H54 (cell line): Measurements from ENCODE around the gene POP4.
A peak's percentile ranks its signal among the peaks of the same experiment; 100 is the strongest.
"Not testable (repeated sequence)": the region's sequence is repeated elsewhere in the genome, so short reads cannot be mapped to it uniquely, and the experiment has no call there.

ENCODE experiments used
- DNase-seq: peaks from one replicate; pipeline ENCODE4 v3.0.0; 2011; ENCODE audit warnings: low spot score, mixed read lengths; ENCODE audit not compliant: insufficient read length
- FAIRE-seq: peaks from 3 replicates; lab custom pipeline; 2011; peaks lifted over from hg19 to GRCh38; lab: Jason Lieb, UNC
- POLR2A ChIP-seq: IDR thresholded peaks from 2 replicates; pipeline ENCODE4 v1.6.1; 2011; ENCODE audit warnings: low read depth, mild to moderate bottlenecking, low read length

Gene POP4, protein sequence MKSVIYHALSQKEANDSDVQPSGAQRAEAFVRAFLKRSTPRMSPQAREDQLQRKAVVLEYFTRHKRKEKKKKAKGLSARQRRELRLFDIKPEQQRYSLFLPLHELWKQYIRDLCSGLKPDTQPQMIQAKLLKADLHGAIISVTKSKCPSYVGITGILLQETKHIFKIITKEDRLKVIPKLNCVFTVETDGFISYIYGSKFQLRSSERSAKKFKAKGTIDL

DNA sequence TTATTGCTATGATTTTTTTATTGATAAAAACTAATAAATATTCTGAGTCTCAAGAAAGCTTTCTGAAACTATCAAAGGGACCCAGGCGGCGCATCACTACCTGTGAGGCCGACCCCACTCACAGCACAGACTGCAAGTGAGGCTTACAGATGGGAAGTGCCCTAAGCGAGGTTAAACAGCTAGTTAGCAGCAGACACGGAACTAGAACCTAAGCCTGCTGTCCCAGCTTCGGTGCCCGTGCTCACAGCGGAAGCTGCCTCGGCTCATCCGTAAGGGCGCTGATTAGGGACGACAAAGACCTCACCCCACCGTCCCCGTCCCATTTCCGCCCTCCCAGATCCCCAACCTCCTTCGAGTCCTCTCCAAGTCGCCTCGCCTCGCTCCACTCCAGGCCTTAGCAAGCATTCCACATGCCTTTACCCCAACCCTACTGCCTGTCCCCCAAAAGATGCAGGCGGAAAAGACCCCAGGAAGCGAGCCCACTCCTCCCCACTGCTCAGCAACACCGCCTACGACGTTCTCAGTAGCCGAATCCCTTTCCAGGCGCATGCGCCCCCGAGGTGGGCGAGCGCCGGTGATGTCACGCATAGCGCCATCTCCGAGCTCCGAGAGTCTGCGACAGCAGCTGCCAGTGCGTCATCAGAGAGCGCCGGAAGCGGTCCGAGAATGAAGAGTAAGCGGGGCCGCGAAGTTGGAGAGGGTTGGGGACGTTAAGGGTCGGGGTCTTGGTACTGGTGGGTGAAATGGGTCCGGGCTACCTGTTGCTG lies at the start of gene POP4:
POP4 (plus strand) TSS at position 631 of the 767 bp plus-strand sequence; CDS start at position 667, 36 bp downstream.
- peak; percentile 99 for TF ChIP-seq POLR2A
- FAIRE-seq (peak; percentile 23), DNase-seq (peak; percentile 99)

DNA sequence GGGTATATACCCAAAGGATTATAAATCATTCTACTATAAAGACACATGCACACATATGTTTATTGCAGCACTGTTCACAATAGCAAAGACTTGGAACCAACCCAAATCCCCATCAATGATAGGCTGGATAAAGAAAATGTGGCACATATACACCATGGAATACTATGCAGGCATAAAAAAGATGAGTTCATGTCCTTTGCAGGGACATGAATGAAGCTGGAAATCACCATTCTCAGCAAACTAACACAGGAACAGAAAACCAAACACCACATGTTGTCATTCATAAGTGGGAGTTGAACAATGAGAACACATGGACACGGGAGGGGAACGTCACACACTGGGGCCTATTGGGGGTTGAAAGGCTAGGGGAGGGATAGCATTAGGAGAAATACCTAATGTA lies 47.0 kb upstream of the POP4 start:
- not testable (repeated sequence) for DNase-seq, FAIRE-seq

DNA sequence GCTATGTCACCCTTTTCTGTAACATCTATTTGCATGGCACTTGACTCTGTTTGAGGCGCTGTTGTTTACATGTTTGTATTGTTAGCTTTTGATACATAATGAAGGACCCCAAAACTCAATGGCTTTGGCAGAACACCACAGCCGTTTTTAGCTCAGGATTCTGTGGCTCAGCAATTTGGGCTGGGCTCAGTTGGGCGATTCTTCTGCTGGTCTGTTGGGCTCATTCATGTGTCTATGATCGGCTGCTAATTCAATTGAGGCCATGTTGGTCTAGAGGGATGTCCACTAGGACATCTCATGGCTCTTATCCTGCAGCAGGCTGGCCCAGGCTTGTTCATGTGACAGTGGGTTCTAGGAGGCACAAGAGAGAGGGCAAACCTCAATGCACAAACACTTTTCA lies 46.3 kb upstream of the POP4 start:
- FAIRE-seq (no peak), DNase-seq (no peak)
- no peak for TF ChIP-seq POLR2A

DNA sequence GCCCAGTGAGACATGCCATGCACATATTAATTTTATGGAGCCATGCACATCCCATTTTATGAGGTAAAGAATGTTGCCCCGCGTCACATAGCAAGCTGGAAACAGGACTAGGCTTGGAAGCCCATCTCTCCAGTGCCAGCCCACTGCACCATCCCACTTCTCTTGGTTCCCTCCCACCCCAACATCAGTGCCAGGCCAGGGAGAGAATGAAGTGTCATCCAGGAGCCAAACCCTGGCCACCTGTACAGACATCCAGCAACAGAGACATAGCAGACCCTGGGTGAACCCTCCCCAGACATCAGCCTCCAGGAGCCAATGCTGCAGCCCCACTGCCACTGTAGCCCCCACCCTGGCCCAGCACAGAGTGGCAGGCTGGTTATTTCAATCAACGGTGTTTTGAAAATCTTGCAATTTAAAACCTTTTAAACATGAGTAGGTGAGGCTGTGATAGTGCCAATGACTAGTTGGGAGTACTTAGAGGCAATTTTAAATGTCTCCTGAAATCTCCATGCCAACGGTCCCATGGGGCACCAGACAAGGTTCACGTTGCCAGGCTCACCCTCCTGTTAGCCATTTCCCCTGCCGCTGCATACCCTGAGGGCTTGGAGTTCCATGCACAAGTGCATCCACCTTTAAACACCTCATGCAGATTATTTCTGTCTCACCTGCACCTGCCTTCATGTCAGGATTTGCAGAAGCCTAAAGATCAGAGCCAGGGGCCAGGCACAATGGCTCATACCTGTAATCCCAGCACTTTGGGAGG lies 45.6 kb upstream of the POP4 start:
- no peak for DNase-seq
- FAIRE-seq, result no peak
- TF ChIP-seq POLR2A, result no peak

DNA sequence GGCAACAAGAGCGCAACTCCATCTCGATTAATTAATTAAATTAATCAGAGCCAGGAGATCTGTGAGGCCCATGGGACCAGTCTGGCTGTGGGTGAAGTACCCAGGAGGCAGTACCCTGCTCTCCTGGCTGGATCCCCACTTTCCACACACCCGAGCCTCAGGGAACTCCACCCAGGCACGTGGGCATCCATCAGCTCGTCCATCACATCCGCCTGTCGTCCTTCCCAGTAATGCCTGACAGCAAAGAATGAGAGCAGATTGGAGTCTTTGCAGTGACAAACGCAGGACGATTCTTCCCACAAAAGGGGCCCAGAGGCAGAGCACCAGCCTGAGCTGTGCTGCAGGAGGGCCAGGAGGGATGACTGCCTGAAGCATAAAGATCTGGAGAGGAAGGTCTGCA lies 44.5 kb upstream of the POP4 start:
- no peak for FAIRE-seq
- no peak for TF ChIP-seq POLR2A
- no peak for DNase-seq

DNA sequence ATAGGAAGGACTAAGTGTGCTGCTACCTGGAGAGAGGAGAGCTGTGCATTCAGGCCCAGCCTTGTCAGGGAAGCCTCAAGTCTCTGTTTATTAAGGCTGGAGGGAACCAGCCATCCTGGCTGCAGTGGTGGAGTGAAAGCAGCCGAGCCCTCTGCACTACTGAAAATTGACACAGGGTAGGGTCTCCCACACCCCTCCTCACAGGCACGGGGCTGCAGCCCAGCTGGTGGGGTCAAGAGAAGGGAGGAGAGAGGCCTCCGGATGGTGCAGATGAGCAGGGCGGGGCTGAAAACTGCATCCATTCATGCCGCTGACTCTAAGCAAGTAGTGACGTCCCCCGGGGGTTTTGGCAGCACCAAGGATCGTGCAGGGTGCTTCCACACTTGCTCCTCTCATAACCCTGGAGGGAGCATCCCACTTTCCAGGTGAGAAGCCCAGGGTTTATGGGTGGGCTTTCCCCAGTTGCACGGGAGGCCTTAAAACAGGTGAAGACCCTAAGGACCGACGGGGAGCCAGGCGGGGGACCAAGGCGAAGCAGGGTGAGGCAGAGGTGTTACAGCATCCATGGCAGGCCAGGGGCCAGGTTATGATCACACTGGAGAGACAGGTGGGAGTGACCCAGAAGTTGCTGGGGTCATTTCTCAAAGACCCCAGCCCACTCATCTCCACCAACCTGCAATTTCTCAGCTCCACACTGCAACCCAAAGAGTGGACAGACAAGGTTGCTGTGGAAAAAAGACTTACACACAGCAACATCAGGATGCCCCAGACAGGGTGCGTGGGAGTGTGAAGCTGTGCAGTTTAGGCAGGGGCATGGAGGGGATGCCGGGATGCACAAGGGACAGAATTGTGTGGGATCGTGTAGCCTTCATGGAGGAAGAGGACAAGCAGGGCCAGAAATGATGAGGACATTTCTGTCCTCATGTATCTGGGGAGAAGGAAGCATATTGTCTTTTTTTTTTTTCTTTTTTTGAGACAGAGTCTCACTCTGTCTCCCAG lies 43.5 kb upstream of the POP4 start:
- FAIRE-seq, result no peak
- no peak for TF ChIP-seq POLR2A

DNA sequence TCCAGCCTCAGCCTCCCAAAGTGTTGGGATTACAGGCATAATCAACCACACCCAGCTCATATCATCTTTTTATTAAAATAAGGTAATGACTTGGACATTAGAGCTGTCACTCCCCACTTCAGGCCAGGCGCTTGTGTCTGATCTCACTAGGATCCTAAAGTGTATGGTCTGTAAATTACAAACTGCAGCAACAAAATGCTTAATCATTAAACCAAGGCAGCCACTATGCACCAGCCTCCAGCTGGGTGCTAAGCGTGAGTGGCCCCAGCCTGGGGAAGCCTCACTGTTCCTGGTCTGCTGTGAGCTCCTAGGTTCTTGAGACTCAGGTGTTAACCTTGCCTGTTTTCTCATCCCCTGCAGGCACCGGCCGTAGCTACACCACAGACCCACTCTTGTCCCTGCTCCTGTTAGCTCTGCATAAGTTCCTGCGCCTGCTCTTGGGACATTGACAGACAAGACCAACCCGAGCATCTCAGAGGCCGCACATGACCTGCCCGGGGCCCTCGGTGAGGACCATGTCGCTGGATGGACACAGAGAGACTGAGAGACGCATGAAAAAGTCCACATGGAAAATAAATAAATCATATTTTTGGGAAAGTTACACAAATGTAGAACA lies 42.5 kb upstream of the POP4 start:
- FAIRE-seq, result no peak
- TF ChIP-seq POLR2A, result no peak
- no peak for DNase-seq

More for the DNA sequence above, 43.5 kb upstream of the POP4 start:
- no peak for DNase-seq

DNA sequence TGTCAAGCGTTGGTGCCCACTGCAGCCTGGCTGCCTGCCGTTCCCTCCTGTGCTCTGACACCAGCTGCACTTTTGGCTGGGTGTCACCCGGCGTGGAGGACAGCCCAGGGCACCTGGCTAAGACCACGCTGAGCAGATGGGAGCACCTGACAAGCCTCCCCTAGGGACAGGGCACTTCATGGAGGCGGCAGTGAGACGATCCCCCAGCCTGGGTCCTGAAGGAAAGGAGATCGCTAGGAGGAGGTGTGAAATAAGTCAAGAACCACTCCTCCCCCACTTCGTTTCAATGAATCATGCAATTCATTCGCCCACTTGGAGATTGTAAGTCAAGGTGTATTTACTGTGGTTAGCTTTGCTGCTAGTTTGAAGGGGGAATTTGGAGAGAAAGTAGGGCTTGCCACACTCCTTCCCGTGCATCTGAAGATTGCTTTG lies 41.5 kb upstream of the POP4 start:
- no peak for TF ChIP-seq POLR2A
- FAIRE-seq (no peak), DNase-seq (no peak)

DNA sequence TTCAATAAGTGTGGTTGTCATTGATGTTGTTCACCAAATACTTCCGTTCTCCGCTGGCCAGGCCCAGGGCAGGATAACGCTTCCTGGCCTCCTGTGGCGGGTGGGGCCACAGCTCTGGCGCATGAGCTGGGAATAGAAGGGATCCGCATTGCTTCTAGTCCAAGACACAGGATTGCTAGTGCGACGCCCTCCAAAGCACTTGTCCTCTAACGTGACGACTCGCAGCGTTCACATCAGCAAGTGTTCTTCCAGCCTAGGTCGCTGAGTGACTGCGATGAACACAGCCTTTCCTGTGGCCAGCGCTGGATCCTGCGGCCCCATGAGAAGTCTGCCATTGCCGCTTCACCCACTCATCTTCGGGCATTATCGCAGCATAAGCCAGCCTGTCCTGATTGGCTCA lies 40.9 kb upstream of the POP4 start:
- DNase-seq, result no peak
- no peak for TF ChIP-seq POLR2A
- no peak for FAIRE-seq

DNA sequence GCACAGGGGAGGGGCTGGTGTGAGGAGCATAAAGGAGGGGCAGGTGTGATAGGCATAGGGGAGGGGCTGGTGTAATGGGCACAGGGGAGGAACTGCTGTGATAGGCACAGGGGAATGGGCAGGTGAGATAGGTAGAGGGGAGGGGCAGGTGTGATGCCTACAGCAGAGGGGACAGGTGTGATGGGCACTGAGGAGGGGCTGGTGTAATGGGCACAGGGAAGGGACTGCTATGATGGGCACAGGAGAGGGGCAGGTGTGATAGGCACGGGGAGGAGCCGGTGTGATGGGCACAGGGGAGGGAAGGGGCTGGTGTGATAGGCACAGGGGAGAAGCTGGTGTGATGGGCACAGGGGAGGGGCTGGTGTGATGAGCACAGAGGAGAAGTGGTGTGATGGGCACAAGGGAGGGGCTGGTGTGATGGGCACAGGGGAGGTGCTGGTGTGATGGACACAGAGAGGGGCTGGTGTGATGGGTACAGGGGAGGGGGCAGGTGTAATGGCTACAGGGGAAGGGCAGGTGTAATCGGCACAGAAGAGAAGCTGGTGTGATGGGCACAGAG lies 39.5 kb upstream of the POP4 start:
- FAIRE-seq, result no peak
- DNase-seq, result no peak
- TF ChIP-seq POLR2A, result no peak

DNA sequence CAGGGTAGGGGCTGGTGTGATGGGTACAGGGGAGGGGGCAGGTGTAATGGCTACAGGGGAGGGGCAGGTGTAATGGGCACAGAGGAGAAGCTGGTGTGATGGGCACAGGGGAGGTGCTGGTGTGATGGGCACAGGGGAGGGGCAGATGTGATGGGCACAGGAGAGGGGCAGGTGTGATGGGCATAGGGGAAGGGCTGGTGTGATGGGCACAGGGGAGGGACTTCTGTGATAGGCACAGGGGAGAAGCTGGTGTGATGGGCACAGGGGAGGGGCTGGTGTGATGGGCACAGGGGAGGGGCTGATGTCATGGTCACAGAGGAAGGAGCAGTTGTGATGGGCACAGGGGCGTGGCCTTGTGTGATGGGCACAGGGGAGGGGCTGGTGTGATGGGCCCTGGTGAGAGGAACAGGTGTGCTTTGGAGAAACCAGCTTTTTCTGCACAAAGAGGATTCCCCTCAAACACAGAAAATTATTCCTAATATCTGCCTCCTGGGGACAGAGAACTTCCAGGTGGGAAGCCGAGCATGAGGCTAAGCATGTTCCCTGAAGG lies 38.6 kb upstream of the POP4 start:
- no peak for TF ChIP-seq POLR2A
- no peak for FAIRE-seq
- DNase-seq, result no peak
